Activated CD8-positive, alpha-beta memory T cell treated with anti-CD3 and anti-CD28 coated beads for 1 hour (primary cell): ENCODE results near the gene CNIH1.
"Not testable (repeated sequence)": the region's sequence is repeated elsewhere in the genome, so short reads cannot be mapped to it uniquely, and the experiment has no call there.

Source experiments
- DNase-seq, 2 donors: peaks; one replicate each; pipeline ENCODE4 v3.0.0-alpha.2; 2020; ENCODE audit warnings: low read depth in 1 of 2; ENCODE audit errors: extremely low read depth in 1 of 2

Gene CNIH1

GRCh38 chr14:54470701-54471100 lies 29.5 kb upstream of the CNIH1 start:
- no peak for DNase-seq

GRCh38 chr14:54467280-54467679 lies 26.1 kb upstream of the CNIH1 start:
- DNase-seq, result no peak

- DNase-seq, result no peak
These were observed 24.5 kb upstream of the CNIH1 start for GRCh38 chr14:54465654-54466053.

- no peak for DNase-seq
These were observed 20.9 kb upstream of the CNIH1 start for GRCh38 chr14:54462048-54462447.

GRCh38 chr14:54459106-54459505 lies 17.9 kb upstream of the CNIH1 start:
- DNase-seq, result no peak

- DNase-seq, result not testable (repeated sequence)
These were observed 17.4 kb upstream of the CNIH1 start for GRCh38 chr14:54458536-54458935.

- no peak for DNase-seq
These were observed 16.4 kb upstream of the CNIH1 start for GRCh38 chr14:54457609-54457996.

- not testable (repeated sequence) for DNase-seq
These were observed 15.8 kb upstream of the CNIH1 start for GRCh38 chr14:54456820-54457608.

- DNase-seq, result no peak
These were observed 14.2 kb upstream of the CNIH1 start for GRCh38 chr14:54455363-54455762.

- not testable (repeated sequence) for DNase-seq
These were observed 12.8 kb upstream of the CNIH1 start for GRCh38 chr14:54453990-54454389.

GRCh38 chr14:54453252-54453651 lies 12.1 kb upstream of the CNIH1 start:
- DNase-seq, result no peak

- DNase-seq, result no peak
These were observed 10.8 kb upstream of the CNIH1 start for GRCh38 chr14:54451961-54452360.

GRCh38 chr14:54451121-54451601 lies 10.0 kb upstream of the CNIH1 start:
- no peak for DNase-seq

- DNase-seq, result no peak
These were observed 9.4 kb upstream of the CNIH1 start for GRCh38 chr14:54450535-54450934.

- no peak for DNase-seq
These were observed 6.1 kb upstream of the CNIH1 start for GRCh38 chr14:54447231-54447692.

GRCh38 chr14:54446161-54446693 lies 5.1 kb upstream of the CNIH1 start:
- DNase-seq, result no peak

- DNase-seq, result no peak
These were observed 3.5 kb upstream of the CNIH1 start for GRCh38 chr14:54444681-54445080.

GRCh38 chr14:54443981-54444380 lies 2.8 kb upstream of the CNIH1 start:
- DNase-seq, result no peak

- DNase-seq, result not testable (repeated sequence)
These were observed 1.8 kb upstream of the CNIH1 start for GRCh38 chr14:54442961-54443360.

- no peak for DNase-seq
These were observed 700 bp downstream of the CNIH1 start for GRCh38 chr14:54440476-54440872.

- no peak for DNase-seq
These were observed 1.1 kb downstream of the CNIH1 start for GRCh38 chr14:54440037-54440436.

- no peak for DNase-seq
These were observed 2.5 kb downstream of the CNIH1 start for GRCh38 chr14:54438703-54439102.
